ENCODE results near the gene RBFOX2.

DNA sequence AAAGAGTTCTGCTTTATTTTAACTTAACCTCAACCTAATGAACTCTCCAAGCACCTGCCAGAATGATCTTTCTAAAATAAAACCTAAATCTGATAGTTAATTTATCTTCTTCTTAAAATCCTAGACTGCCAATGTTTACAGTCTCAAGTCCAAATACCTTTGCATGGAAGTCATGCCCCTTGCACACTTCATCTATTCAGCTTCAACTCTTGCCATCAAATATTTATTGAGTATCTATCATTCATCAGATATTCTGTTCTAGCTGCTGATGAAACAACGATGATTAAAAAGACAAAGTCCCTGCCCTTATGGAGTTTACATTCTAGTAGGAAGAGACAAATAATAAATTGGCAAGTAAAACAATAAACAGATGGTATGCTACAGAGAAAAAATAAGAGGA is 209.2 kb downstream of the RBFOX2 start:
- TF ChIP-seq, protein P1, sequence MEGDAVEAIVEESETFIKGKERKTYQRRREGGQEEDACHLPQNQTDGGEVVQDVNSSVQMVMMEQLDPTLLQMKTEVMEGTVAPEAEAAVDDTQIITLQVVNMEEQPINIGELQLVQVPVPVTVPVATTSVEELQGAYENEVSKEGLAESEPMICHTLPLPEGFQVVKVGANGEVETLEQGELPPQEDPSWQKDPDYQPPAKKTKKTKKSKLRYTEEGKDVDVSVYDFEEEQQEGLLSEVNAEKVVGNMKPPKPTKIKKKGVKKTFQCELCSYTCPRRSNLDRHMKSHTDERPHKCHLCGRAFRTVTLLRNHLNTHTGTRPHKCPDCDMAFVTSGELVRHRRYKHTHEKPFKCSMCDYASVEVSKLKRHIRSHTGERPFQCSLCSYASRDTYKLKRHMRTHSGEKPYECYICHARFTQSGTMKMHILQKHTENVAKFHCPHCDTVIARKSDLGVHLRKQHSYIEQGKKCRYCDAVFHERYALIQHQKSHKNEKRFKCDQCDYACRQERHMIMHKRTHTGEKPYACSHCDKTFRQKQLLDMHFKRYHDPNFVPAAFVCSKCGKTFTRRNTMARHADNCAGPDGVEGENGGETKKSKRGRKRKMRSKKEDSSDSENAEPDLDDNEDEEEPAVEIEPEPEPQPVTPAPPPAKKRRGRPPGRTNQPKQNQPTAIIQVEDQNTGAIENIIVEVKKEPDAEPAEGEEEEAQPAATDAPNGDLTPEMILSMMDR (IDR thresholded peaks at IDR 0.05), result no peak
- TF ChIP-seq ZFX (IDR thresholded peaks at IDR 0.05; ENCODE audit: borderline replicate concordance), result no peak
